Measurements from ENCODE around the gene PTPRT.

DNA sequence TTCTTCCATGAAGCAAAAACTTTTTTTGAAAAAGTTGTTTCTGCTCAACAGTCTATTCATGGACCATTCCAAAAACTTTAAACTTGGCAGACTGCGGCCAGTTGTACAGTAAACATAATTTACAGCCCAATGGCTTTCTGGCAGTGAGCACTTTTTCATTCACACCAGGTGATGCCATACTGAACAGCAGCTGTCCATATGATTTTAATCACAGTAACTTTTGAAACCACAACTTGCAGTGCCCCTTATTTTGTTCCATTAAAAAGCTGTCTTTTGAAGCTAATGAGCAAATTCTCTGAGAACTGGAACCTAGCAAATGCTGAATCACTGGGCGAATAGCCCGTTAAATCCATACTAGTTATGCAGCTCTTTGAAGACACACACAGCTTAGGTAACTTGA lies 576.6 kb downstream of the PTPRT start:
- TF ChIP-seq, protein P1, sequence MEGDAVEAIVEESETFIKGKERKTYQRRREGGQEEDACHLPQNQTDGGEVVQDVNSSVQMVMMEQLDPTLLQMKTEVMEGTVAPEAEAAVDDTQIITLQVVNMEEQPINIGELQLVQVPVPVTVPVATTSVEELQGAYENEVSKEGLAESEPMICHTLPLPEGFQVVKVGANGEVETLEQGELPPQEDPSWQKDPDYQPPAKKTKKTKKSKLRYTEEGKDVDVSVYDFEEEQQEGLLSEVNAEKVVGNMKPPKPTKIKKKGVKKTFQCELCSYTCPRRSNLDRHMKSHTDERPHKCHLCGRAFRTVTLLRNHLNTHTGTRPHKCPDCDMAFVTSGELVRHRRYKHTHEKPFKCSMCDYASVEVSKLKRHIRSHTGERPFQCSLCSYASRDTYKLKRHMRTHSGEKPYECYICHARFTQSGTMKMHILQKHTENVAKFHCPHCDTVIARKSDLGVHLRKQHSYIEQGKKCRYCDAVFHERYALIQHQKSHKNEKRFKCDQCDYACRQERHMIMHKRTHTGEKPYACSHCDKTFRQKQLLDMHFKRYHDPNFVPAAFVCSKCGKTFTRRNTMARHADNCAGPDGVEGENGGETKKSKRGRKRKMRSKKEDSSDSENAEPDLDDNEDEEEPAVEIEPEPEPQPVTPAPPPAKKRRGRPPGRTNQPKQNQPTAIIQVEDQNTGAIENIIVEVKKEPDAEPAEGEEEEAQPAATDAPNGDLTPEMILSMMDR (IDR thresholded peaks at IDR 0.05) = no peak
- TF ChIP-seq POLR2AphosphoS5 (IDR thresholded peaks at IDR 0.05) = no peak
- TF ChIP-seq POLR2A (IDR thresholded peaks at IDR 0.05) = no peak

Data from breast epithelium (tissue), 3 donors.